Hematopoietic multipotent progenitor cell treated with erythropoietin and hydrocortisone succinate and interleukin-3 and kit ligand, for 6 days (in vitro differentiated cells): ENCODE measurements around the gene DOK3.
A peak's percentile ranks its signal among the peaks of the same experiment; 100 is the strongest.

Source experiments
- DNase-seq: peaks from one replicate; pipeline ENCODE4 v3.0.0-alpha.2; 2015

DOK3 gene

GRCh38 chr5:177465044-177465443, 44.6 kb downstream of the DOK3 start:
- no peak for DNase-seq

GRCh38 chr5:177462021-177462670, 47.5 kb downstream of the DOK3 start:
- peak; percentile 46 for DNase-seq

- DNase-seq: no peak
Measured at GRCh38 chr5:177459819-177460628, 49.6 kb downstream of the DOK3 start.

GRCh38 chr5:177459357-177459756, 50.3 kb downstream of the DOK3 start:
- DNase-seq: no peak

- DNase-seq: no peak
Measured at GRCh38 chr5:177458912-177459350, 50.7 kb downstream of the DOK3 start.

GRCh38 chr5:177457852-177458681, 51.6 kb downstream of the DOK3 start:
- no peak for DNase-seq

- peak; percentile 99 for DNase-seq
Measured at GRCh38 chr5:177456976-177457851, 52.4 kb downstream of the DOK3 start.

GRCh38 chr5:177456591-177456964, 53.0 kb downstream of the DOK3 start:
- DNase-seq: no peak

GRCh38 chr5:177455661-177456590, 53.7 kb downstream of the DOK3 start:
- peak; percentile 95 for DNase-seq

GRCh38 chr5:177455036-177455660, 54.5 kb downstream of the DOK3 start:
- DNase-seq: peak; percentile 83

GRCh38 chr5:177454397-177455035, 55.1 kb downstream of the DOK3 start:
- DNase-seq: peak; percentile 93

- DNase-seq: no peak
Measured at GRCh38 chr5:177453852-177454396, 55.7 kb downstream of the DOK3 start.

GRCh38 chr5:177452688-177453638, 56.7 kb downstream of the DOK3 start:
- no peak for DNase-seq
